Ishikawa (cell line): Measurements from ENCODE around the gene SMPD4.

Experiments used
- EGR1 ChIP-seq: IDR thresholded peaks from 2 replicates; pipeline ENCODE4 v1.6.1; 2012
- EP300 ChIP-seq: IDR thresholded peaks from 2 replicates; pipeline ENCODE4 v1.6.1; 2012; ENCODE audit warnings: borderline replicate concordance
- TAF1 ChIP-seq: IDR thresholded peaks from 2 replicates; pipeline ENCODE4 v1.6.1; 2012; ENCODE audit warnings: low read depth, mild to moderate bottlenecking
- TEAD4 ChIP-seq: IDR thresholded peaks from 2 replicates; pipeline ENCODE4 v1.6.1; 2012
- TF ChIP-seq, protein P1 (sequence below): IDR thresholded peaks from 2 replicates; pipeline ENCODE4 v1.6.1; 2012

DNA sequence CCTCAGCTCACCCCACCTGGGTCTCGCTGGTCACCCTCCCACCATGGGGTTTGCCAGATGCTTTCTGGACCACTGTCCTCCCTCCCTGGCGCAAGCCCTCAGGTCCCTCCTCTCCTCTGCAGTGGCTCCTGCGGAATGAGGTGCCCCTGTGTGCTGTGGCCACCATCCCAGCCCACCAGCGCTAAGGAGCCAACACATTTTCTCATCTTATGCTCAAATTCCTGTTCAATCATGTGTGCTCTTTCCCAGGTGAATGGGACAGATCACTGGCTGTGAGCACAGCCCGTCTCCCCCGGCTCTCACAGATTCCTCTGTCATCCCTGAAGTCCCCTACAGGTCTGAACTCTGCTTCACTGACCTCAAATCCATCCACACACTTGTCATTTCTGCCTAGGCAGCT, 21.3 kb downstream of the SMPD4 start:
- TF ChIP-seq, protein P1, sequence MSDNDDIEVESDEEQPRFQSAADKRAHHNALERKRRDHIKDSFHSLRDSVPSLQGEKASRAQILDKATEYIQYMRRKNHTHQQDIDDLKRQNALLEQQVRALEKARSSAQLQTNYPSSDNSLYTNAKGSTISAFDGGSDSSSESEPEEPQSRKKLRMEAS: no peak
- TF ChIP-seq EP300 (no peak), EGR1 (no peak), TAF1 (no peak), TEAD4 (no peak)
